ENCODE data around the gene GPC2. TPM values are rescaled to one million over a fixed set of nuclear protein-coding genes. Genes with fewer than 3 reads are reported as not detected.
A peak's percentile ranks its signal among the peaks of the same experiment; 100 is the strongest.

Gene GPC2
- total RNA-seq, 6 experiments from 2014 or later: 0.57 to 1.4 (median 0.86) TPM

- Mint-ChIP-seq H3K9me3 (no peaks in the 10 kb centered on the region), H3K4me1 (ENCODE audit: low read depth) (peaks cover 17% of the 10 kb centered on the region), H3K27ac (no peak overlapping the region; the same call in 1 of the 2 replicates), H3K36me3 (ENCODE audit: low read depth) (peaks cover 8% of the 10 kb centered on the region; the same call in 1 of the 2 replicates), H3K27me3 (ENCODE audit: insufficient read depth) (peaks cover 6% of the 10 kb centered on the region), H3K4me3 (no peak overlapping the region)
- no peak for TF ChIP-seq CTCF (IDR thresholded peaks at IDR 0.05)
- no peak for DNase-seq
Observed at GRCh38 chr7:100124301-100125230, 52.6 kb downstream of the GPC2 start.

- Mint-ChIP-seq H3K36me3 (ENCODE audit: low read depth) (peaks cover 16% of the 10 kb centered on the region; the same call in 1 of the 2 replicates), H3K4me1 (ENCODE audit: low read depth) (peaks cover 8% of the 10 kb centered on the region), H3K4me3 (no peak overlapping the region), H3K27ac (no peak overlapping the region), H3K9me3 (no peaks in the 10 kb centered on the region), H3K27me3 (ENCODE audit: insufficient read depth) (peaks cover 6% of the 10 kb centered on the region)
- no peak for DNase-seq
- TF ChIP-seq CTCF (IDR thresholded peaks at IDR 0.05): no peak
Observed at GRCh38 chr7:100122568-100122967, 54.6 kb downstream of the GPC2 start.

GRCh38 chr7:100122067-100122466 is 55.1 kb downstream of the GPC2 start:
- no peak overlapping the region for H3K4me3 Mint-ChIP-seq

GRCh38 chr7:100120733-100121036 is 56.5 kb downstream of the GPC2 start:
- peak overlapping the region; percentile 98 for H3K27ac Mint-ChIP-seq

More at GRCh38 chr7:100122067-100122466, 55.1 kb downstream of the GPC2 start:
- Mint-ChIP-seq H3K27ac (no peak overlapping the region), H3K27me3 (ENCODE audit: insufficient read depth) (peaks cover 6% of the 10 kb centered on the region), H3K4me1 (ENCODE audit: low read depth) (peaks cover 8% of the 10 kb centered on the region), H3K36me3 (ENCODE audit: low read depth) (peaks cover 16% of the 10 kb centered on the region; the same call in 1 of the 2 replicates), H3K9me3 (no peaks in the 10 kb centered on the region)
- no peak for TF ChIP-seq CTCF (IDR thresholded peaks at IDR 0.05)
- no peak for DNase-seq

More at GRCh38 chr7:100120733-100121036, 56.5 kb downstream of the GPC2 start:
- Mint-ChIP-seq H3K27me3 (ENCODE audit: insufficient read depth) (no peaks in the 10 kb centered on the region; the same call in 1 of the 2 replicates), H3K4me1 (ENCODE audit: low read depth) (peaks cover 8% of the 10 kb centered on the region), H3K9me3 (no peaks in the 10 kb centered on the region), H3K4me3 (peak overlapping the region; percentile 97), H3K36me3 (ENCODE audit: low read depth) (peaks cover 21% of the 10 kb centered on the region)
- TF ChIP-seq CTCF (IDR thresholded peaks at IDR 0.05): no peak
- no peak for DNase-seq
